DMS153 treated with DMSO at 0.1 percent for 48 hours (cell line): ENCODE results near the gene HAND2.

Source experiments
- DNase-seq: peaks from one replicate; lab custom pipeline; 2025; ENCODE audit not compliant: unreplicated experiment; lab: John Stamatoyannopoulos, UW

Gene HAND2

DNA sequence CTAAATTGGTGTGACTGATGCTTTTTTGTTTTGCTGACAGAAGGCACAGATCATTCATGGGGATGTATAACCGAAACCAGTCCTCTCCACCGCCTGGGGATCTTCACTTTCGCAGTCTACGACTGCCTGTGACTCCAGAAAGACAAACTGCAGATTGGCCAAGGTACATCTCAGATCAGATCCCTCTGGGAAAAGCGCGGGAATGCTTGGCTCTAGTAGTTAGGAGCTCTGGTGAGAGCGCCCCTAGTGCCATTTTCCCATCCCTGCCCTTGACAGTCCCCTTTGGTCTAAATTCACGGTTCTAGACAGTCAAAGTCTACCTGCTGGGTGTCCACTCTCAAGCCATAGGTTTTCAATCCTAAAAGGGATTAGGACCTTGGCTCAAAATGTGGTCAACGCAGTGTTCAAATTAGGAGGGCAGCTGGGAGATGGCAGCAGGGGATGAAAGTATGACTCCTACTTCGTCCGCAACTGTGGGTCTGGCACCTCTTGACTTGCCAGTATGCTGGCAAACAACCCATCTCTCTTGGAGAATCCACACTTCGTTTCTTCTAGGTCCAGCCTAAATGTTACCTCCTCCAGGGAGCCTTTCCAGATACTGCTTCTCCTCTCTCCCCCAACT, 6.9 kb upstream of the HAND2 start:
- DNase-seq = no peak

GRCh38 chr4:173535957-173536356, 5.9 kb upstream of the HAND2 start:
- no peak for DNase-seq

GRCh38 chr4:173535165-173535902, 5.3 kb upstream of the HAND2 start:
- no peak for DNase-seq

- no peak for DNase-seq
These were observed 4.4 kb upstream of the HAND2 start for GRCh38 chr4:173534434-173534833.

DNA sequence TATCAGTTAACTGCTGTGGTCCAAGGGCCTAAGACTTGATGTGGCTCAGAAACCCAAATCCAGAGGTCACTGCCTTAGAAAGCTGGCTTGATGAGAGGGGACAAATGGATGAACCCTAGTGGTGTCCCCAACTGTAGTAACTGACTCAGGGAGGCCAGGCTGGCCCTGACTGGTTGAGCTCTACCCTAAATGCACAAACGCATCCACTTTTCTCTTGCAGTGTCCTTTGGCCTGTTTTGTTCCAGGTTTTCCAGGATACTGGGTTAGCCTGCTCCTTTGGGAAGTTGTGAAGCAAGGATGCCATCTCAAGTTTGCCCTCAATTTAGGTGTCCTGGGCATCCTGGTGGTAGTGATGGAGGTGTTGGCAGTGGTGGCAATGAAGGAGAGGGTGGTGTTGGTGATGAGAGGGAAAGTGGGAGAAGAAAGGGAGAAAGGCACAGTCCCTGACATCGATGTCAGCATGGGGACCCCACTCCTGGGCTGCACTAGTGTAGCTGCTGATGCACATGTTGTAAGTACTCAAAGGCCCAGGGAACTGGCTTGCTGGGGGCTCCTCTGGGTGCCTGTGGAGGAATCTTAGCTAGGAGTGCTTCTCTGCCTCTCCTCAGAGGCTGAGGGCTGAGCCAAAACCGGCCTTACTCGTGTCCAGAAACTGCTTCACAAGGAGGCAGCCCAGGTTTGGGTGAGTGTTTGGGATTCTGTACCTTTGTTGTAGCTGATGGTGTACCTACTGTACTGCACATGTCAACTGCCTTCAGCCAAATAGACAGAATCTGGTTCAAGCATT, 2.9 kb upstream of the HAND2 start:
- DNase-seq = no peak

DNA sequence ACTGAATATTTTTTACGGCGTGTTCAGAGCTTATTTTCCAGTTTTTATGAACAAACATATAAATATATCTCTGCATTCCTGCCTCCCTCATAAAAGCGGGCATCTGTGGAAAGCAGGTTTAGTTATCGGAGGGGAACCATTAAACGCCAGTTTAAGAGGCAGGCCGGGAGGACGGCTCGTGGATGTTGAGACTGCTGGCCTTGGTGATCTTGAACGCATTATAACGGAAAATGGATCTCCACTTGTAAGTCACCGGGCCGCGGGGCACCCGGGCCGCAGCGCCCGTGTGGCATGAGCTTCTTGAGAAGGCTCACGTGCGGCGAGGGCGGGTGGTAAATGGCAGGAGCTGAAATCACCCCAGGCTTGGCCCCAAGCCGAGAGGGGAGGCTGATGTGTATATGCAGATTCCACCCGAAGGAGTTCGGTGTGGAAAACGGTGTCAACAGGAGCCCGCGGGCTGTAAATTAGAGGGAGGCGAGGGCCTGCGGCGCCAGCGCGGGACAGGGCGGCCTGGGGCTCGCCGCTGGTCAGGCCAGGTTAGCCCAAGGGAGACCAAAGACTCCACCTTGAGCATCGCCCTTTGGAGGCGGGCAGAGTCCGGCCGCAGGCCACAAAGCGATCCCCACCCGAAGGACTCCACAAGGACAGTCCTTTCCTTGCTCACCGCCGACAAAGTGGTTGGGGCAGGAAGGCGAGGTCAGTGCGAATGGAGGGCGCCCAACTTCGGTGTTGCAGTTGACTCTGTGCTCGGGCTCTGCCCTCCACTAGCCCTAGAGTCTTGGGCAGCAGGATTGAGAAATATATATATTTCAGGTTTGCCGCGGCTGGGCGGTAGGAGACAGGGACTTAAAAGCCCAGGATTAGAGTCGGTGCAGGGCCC, 1.3 kb upstream of the HAND2 start:
- DNase-seq = no peak

GRCh38 chr4:173530326-173531085, 477 bp upstream of the HAND2 start:
- no peak for DNase-seq

DNA sequence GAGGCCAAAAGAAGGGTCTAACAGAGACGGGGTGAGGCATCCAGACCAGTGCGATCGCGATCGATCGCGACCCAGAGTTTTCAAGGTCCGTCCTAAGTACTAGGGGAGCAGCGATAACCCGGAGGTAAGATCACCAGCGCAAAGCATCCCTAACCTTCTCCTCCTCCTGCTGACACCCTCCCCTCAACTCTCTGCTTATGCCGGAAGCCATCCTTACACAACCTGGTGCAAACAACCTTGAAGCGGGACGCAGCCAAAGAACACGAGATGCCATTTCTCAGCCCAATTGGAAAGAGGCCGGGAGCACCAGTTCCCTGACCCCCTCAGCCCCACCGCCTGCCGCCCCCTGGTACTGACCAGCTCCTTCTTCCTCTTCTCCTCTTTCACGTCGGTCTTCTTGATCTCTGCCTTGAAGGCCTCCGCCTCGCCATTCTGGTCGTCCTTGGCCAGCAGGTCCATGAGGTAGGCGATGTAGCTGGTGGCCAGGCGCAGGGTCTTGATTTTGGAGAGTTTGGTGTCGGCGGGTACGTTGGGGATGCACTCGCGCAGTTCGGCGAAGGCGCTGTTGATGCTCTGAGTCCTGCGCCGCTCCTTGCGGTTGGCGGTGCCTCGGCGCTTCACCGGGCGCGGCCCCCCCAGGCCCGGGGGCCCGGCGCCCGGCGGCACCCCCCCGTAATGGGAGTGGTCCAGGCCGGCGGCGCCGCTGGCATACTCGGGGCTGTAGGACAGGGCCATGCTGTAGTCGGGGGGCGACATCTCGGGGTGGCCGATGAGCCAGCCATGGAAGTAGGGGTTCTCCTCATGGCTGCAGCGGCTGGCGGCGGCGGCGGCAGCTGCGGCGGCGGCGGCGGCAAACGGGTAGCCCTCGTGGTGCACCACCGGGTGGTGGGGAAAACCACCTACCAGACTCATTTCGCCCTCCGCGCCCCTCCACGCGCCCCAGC, 1.4 kb downstream of the HAND2 start:
- no peak for DNase-seq

- DNase-seq = no peak
These were observed 2.7 kb downstream of the HAND2 start for GRCh38 chr4:173527103-173527891.

GRCh38 chr4:173526724-173527102, 3.3 kb downstream of the HAND2 start:
- DNase-seq = no peak

DNA sequence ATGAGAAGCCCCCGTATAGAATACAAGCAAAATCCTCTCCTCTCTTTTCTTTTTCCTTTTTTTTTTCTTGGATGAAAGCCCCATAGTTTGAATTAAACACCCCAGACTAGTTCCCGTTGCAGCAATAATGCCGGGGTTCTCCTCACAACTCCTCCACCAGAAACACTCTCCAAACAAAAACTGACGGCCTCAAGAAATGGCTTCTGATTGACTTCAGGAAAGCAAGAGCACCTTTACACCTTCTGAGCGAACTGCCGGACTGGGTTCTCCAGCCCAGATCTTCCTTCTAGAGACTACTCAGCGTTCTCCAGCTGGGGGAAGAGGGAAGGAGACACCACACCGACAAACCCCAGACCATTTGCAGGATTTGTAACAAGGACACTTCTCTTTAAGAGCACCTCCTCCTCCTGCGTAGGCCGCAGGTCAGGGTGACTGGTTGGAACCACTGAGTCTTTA, 4.0 kb downstream of the HAND2 start:
- DNase-seq = no peak

- no peak for DNase-seq
These were observed 4.7 kb downstream of the HAND2 start for GRCh38 chr4:173525118-173526011.

- DNase-seq = no peak
These were observed 5.6 kb downstream of the HAND2 start for GRCh38 chr4:173524218-173525117.

DNA sequence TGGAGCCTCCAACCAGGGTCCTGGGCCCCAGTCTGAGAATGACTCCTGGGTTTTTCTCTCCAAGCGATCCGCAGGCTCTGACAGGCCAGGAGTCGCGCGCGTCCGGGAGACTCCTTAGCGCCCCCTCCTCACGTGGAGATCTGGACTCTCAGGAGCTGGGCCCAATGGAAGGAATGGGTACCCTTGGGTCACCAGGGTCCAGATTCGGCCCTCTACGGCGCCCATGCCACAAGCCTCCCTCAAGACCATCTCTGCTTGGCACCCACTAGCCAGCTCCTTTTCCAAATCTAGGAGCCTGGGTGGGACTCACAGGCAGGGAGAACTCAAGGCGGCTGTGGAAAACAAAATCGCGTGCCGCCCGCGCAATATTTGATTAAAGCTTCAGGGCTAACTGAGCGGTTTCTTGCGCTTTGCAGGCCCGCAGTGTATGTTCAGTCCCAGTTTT, 7.1 kb downstream of the HAND2 start:
- no peak for DNase-seq

DNA sequence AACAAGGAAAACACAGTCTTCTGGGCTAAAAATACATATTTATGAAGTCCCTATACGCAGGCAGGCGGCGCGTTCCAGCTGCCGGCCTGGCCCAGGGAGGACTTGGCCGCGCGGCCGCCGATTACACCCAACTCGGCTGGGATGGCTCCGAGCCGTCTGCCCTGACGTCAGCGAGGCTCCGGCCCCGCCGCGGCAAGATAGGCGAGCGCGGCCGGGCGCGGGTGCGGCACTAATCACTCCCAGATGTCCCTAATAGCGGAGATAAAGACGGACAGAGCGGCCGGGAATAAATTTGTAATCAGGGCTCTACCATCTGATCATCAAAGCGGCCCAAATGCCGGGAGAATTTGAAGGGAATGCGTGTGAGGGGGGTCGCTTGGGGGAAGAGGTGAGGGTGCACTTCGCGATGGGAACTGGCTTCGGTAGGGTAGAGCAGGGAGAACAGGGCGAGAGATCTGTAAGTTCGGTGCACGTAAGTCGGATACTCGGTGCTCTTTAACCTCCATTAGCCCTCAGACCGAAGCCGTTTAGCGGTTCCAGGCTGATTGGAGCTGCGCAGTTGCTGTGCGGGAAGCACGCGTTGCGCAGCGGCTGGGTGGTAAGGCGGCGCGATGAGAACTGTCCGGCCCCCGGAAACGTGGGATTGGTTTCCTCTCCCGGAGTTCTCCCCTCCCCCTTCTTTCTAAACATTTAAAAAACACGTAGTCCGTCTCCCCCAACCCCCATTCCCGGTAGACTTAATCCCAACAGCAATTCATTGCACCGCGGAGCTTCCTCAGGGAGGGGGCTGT, 7.7 kb downstream of the HAND2 start:
- no peak for DNase-seq
